ENCODE results near the gene PTBP2. TPM values are rescaled to one million over a fixed set of nuclear protein-coding genes. Genes with fewer than 3 reads are reported as not detected.

PTBP2 gene
- total and polyA plus RNA-seq, 9 donors: 14.7 to 43.1 (median 28.0) TPM

GRCh38 chr1:96684744-96685143, 36.8 kb upstream of the PTBP2 start:
- H3K27me3 ChIP-seq: no peaks in the 10 kb centered on the region
- DNase-seq: no peak
- no peaks in the 10 kb centered on the region for H3K9me3 ChIP-seq
- no peak overlapping the region for H3K4me3 ChIP-seq
- no peaks in the 10 kb centered on the region for H3K36me3 ChIP-seq
- H3K27ac ChIP-seq: no peak overlapping the region
- intact Hi-C loops (cut with DNase I): no loop called here
- H3K4me1 ChIP-seq (ENCODE audit: insufficient read depth): no peaks in the 10 kb centered on the region
- TF ChIP-seq EP300 (IDR thresholded peaks at IDR 0.05) (no peak), CTCF (IDR thresholded peaks at IDR 0.05) (no peak), POLR2A (IDR thresholded peaks at IDR 0.05) (no peak)

- Histone ChIP-seq H3K36me3 (no peaks in the 10 kb centered on the region), H3K9me3 (no peaks in the 10 kb centered on the region), H3K4me3 (no peak overlapping the region), H3K4me1 (ENCODE audit: insufficient read depth) (no peaks in the 10 kb centered on the region), H3K27me3 (no peaks in the 10 kb centered on the region), H3K27ac (no peak overlapping the region)
- TF ChIP-seq CTCF (IDR thresholded peaks at IDR 0.05) (no peak), POLR2A (IDR thresholded peaks at IDR 0.05) (no peak), EP300 (IDR thresholded peaks at IDR 0.05) (no peak)
- no peak for DNase-seq
- intact Hi-C loops (cut with DNase I): no loop called here
- WGBS, 3 donors: 76 to 93% (median 92%) methylated on average over 1 of the region's 1 CpG
These were observed 32.8 kb upstream of the PTBP2 start for GRCh38 chr1:96688767-96689166.

- WGBS, 3 donors: 84 to 90% (median 85%) methylated on average over 3 of the region's 3 CpGs
- Histone ChIP-seq H3K27me3 (no peaks in the 10 kb centered on the region), H3K9me3 (no peaks in the 10 kb centered on the region), H3K27ac (no peak overlapping the region), H3K4me1 (ENCODE audit: insufficient read depth) (no peaks in the 10 kb centered on the region), H3K36me3 (no peaks in the 10 kb centered on the region), H3K4me3 (no peak overlapping the region)
- no peak for TF ChIP-seq EP300 (IDR thresholded peaks at IDR 0.05)
- TF ChIP-seq CTCF (IDR thresholded peaks at IDR 0.05): no peak
- no peak for TF ChIP-seq POLR2A (IDR thresholded peaks at IDR 0.05)
- DNase-seq: no peak
- intact Hi-C loops (cut with DNase I): no loop called here
These were observed 25.6 kb upstream of the PTBP2 start for GRCh38 chr1:96695954-96696353.

GRCh38 chr1:96698342-96698983, 23.1 kb upstream of the PTBP2 start:
- DNase-seq: no peak
- Histone ChIP-seq H3K36me3 (no peaks in the 10 kb centered on the region), H3K4me3 (no peak overlapping the region), H3K4me1 (ENCODE audit: insufficient read depth) (no peaks in the 10 kb centered on the region), H3K9me3 (no peaks in the 10 kb centered on the region), H3K27me3 (no peaks in the 10 kb centered on the region), H3K27ac (no peak overlapping the region)
- TF ChIP-seq POLR2A (IDR thresholded peaks at IDR 0.05) (no peak), EP300 (IDR thresholded peaks at IDR 0.05) (no peak), CTCF (IDR thresholded peaks at IDR 0.05) (no peak)
- 21 to 28% (median 27%) methylated on average over 5 of the region's 5 CpGs for WGBS, 3 donors
- intact Hi-C loops (cut with DNase I): no loop called here
